ENCODE data around the gene FSTL5.

FSTL5 gene

GRCh38 chr4:161573836-161574235 lies 590.0 kb downstream of the FSTL5 start:
- no peak for TF ChIP-seq ZFX (IDR thresholded peaks at IDR 0.05; ENCODE audit: borderline replicate concordance)
- TF ChIP-seq CTCF (IDR thresholded peaks at IDR 0.05): no peak
- no peak overlapping the region for H3K27ac ChIP-seq

- TF ChIP-seq ZFX (IDR thresholded peaks at IDR 0.05; ENCODE audit: borderline replicate concordance) (no peak), CTCF (IDR thresholded peaks at IDR 0.05) (peak; percentile 59)
- no peak overlapping the region for H3K27ac ChIP-seq
Observed at GRCh38 chr4:161564230-161564834, 599.5 kb downstream of the FSTL5 start.

DNA sequence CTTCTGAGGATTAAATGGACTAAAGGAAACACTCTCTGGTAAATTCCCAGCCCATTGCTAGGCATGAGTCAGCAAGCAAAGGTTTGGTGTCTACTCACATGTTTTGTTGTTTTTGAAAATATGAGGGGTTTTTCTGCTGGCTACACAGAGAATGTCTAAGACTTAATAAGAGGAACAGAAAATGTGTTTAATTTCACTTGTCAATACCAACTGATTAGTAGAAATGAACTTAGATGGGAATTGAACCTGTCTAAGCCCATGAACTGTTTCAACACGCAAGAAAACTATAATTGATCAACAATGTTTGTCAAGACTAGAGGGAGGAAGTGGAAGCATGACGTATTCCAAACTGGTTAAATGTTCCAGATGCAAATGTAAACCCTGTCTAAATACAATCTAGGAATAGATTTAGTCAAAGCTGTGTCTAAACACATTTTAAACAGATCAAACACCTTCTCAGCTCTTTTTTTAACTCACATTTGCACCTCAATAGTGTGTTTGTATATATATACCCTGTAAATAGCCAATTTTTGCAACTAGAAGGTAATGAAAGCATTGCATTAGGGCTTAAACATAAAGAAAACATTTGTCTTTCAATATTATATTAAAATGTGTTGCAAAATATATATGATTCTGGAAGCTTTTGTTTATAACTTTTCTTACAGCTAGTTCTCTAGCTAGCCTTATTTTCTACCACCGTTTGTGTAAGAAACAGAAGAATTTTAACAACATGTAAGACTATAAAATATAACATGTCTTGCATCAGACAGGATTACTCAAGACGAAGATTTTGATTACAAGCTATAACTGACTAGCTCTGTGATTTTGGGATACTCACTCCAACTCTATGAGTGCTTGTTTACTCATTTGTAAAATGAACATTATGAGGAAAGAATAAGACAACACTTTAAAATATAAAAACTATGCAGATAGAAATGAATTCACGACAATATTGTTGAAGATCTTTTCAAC lies 607.8 kb downstream of the FSTL5 start:
- TF ChIP-seq CTCF (IDR thresholded peaks at IDR 0.05): no peak
- no peak for TF ChIP-seq ZFX (IDR thresholded peaks at IDR 0.05; ENCODE audit: borderline replicate concordance)
- no peak overlapping the region for H3K27ac ChIP-seq

DNA sequence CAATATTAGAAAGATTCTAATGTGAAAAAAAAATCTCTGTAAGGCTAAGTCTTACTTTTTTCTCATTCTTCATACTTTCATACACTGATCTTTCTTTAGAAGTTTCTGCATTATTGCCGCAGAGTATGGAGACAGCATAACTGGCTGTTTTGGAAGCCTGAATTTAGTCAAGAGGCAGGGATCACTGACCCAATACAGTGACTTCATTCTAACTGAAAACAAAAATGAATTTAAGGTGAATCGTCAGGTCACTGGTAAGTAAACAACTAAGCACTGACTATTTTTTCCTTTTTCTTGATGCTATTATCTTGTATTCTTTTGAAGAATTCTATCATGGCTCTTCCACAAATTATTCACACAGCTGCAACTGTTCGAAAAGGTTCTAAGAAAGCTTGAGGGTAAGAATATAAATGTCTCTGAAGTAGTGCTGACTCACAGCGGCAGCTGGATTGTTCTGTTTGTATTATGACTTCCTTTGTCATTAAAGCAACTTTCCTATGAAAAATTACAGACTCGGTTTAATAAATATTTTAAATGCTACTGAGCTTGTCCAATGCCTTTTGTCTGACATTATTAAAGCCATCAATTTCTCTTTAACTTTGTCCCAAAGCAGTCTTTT lies 609.3 kb downstream of the FSTL5 start:
- H3K27ac ChIP-seq: no peak overlapping the region
- no peak for TF ChIP-seq CTCF (IDR thresholded peaks at IDR 0.05)

DNA sequence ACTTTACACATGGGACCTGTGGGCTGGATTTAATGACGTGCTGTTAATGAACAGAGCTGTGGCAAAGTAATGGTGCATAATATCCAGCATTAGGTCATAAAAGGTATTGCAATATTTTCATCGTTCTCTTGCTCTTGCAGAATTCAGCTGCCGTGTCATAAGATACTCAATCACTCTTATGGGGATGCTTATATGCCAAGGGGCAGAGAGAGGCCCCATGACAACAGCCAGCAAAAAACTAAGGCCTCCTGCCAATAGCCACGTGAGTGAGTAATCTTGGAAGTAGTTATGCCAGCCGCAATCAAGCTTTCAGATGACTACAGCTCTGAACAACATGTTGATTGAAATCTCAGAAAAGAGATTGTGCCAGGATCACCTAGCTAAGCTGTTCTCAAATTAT lies 616.9 kb downstream of the FSTL5 start:
- no peak overlapping the region for H3K27ac ChIP-seq
- TF ChIP-seq CTCF (IDR thresholded peaks at IDR 0.05): no peak
- TF ChIP-seq ZFX (IDR thresholded peaks at IDR 0.05; ENCODE audit: borderline replicate concordance): no peak

- TF ChIP-seq CTCF (IDR thresholded peaks at IDR 0.05): no peak
- no peak for TF ChIP-seq ZFX (IDR thresholded peaks at IDR 0.05; ENCODE audit: borderline replicate concordance)
- H3K27ac ChIP-seq: no peak overlapping the region
Observed at GRCh38 chr4:161540265-161540664, 623.5 kb downstream of the FSTL5 start.

- TF ChIP-seq CTCF (IDR thresholded peaks at IDR 0.05) (no peak), ZFX (IDR thresholded peaks at IDR 0.05; ENCODE audit: borderline replicate concordance) (no peak)
- H3K27ac ChIP-seq: no peak overlapping the region
Observed at GRCh38 chr4:161538941-161539340, 624.9 kb downstream of the FSTL5 start.
